Neural progenitor cell (in vitro differentiated cells): ENCODE measurements around the gene PDE1C. TPM values are rescaled to one million over a fixed set of nuclear protein-coding genes. Genes with fewer than 3 reads are reported as not detected.

Experiments
- DNase-seq: peaks from one replicate; pipeline ENCODE4 v3.0.0-alpha.2; 2016; ENCODE audit warnings: low spot score
- H2AFZ ChIP-seq: fragments of 200-600 bp; sonication (generic); replicated peaks from 2 replicates; pipeline ENCODE4 v1.6.1; 2016; ENCODE audit warnings: antibody characterized with exemption
- H3F3A ChIP-seq: fragments of 200-600 bp; sonication (generic); 2 replicates; pipeline ENCODE4 v1.6.1; 2016; ENCODE audit warnings: antibody characterized with exemption, low read depth
- H3K27ac ChIP-seq: fragments of 200-600 bp; sonication (generic); 2 replicates; pipeline ENCODE4 v1.5.1; 2016; ENCODE audit warnings: mild to moderate bottlenecking
- H3K27me3 ChIP-seq: fragments of 200-600 bp; sonication (generic); 2 replicates; pipeline ENCODE4 v1.6.1; 2016; ENCODE audit warnings: mild to moderate bottlenecking, moderate library complexity
- H3K36me3 ChIP-seq: fragments of 200-600 bp; sonication (generic); 2 replicates; pipeline ENCODE4 v1.5.1; 2016
- H3K4me1 ChIP-seq: fragments of 200-600 bp; sonication (generic); 2 replicates; pipeline ENCODE4 v1.6.1; 2016; ENCODE audit warnings: mixed run types
- H3K4me2 ChIP-seq: fragments of 200-600 bp; sonication (generic); 2 replicates; pipeline ENCODE4 v1.6.1; 2016
- H3K4me3 ChIP-seq: fragments of 200-600 bp; sonication (generic); 2 replicates; pipeline ENCODE4 v1.5.1; 2016
- H3K79me2 ChIP-seq: fragments of 200-600 bp; sonication (generic); 2 replicates; pipeline ENCODE4 v1.6.1; 2016; ENCODE audit warnings: low read depth
- H3K9ac ChIP-seq: fragments of 200-600 bp; sonication (generic); 2 replicates; pipeline ENCODE4 v1.6.1; 2016
- H3K9me3 ChIP-seq: fragments of 200-600 bp; sonication (generic); 2 replicates; pipeline ENCODE4 v1.5.1; 2016; ENCODE audit warnings: low read depth
- H4K20me1 ChIP-seq: fragments of 200-600 bp; sonication (generic); 2 replicates; pipeline ENCODE4 v1.6.1; 2016; ENCODE audit warnings: low read depth
- H3K27ac Mint-ChIP-seq: 3 replicates; pipeline ENCODE4 v1.8.0; 2021; ENCODE audit warnings: mixed read lengths
- H3K27me3 Mint-ChIP-seq: 2 replicates; pipeline ENCODE4 v1.8.0; 2022; ENCODE audit warnings: low read depth, mild to moderate bottlenecking, inconsistent platforms, moderate library complexity, mixed read lengths; ENCODE audit not compliant: insufficient read depth
- H3K36me3 Mint-ChIP-seq: 3 replicates; pipeline ENCODE4 v1.8.0; 2021; ENCODE audit warnings: mixed read lengths
- H3K4me1 Mint-ChIP-seq: 3 replicates; pipeline ENCODE4 v1.8.0; 2021; ENCODE audit warnings: mixed read lengths
- H3K4me3 Mint-ChIP-seq: 3 replicates; pipeline ENCODE4 v1.8.0; 2021; ENCODE audit warnings: mild to moderate bottlenecking, moderate library complexity, mixed read lengths
- H3K9me3 Mint-ChIP-seq: 3 replicates; pipeline ENCODE4 v1.8.0; 2020; ENCODE audit warnings: mixed read lengths
- CTCF ChIP-seq: fragments of 200-600 bp; sonication (generic); IDR thresholded peaks from 2 replicates; pipeline ENCODE4 v1.5.1; 2017; ENCODE audit warnings: antibody characterized with exemption, mild to moderate bottlenecking
- EZH2 ChIP-seq: fragments of 200-600 bp; sonication (generic); IDR thresholded peaks from 2 replicates; pipeline ENCODE4 v1.6.1; 2017; ENCODE audit warnings: antibody characterized with exemption, mild to moderate bottlenecking, moderate library complexity
- EZH2phosphoT487 ChIP-seq: fragments of 200-600 bp; sonication (generic); IDR thresholded peaks from 2 replicates; pipeline ENCODE4 v1.6.1; 2017; ENCODE audit warnings: antibody characterized with exemption
- total RNA-seq: library from RNA; depleted of rRNA; stranded (reverse); fragments of >200 nt; gene quantifications from 2 replicates; pipeline ENCODE4 v1.2.3, GENCODE V29; 2015; ENCODE audit warnings: low replicate concordance

The PDE1C gene
- total RNA-seq, 1 donor from 2014 or later: 0.54 TPM

GRCh38 chr7:32066441-32066840, 3.8 kb downstream of the PDE1C start:
- Histone ChIP-seq H3K27me3 (peaks cover 83% of the 10 kb centered on the region), H3F3A (no peaks in the 10 kb centered on the region), H3K79me2 (no peaks in the 10 kb centered on the region), H3K9ac (no peak overlapping the region), H3K4me1 (no peaks in the 10 kb centered on the region), H4K20me1 (no peaks in the 10 kb centered on the region), H3K36me3 (no peaks in the 10 kb centered on the region), H3K4me2 (no peak overlapping the region), H3K27ac (no peak overlapping the region), H3K9me3 (no peaks in the 10 kb centered on the region), H2AFZ (no peak overlapping the region), H3K4me3 (no peak overlapping the region)
- Mint-ChIP-seq H3K9me3 (no peaks in the 10 kb centered on the region), H3K4me1 (peaks cover 16% of the 10 kb centered on the region), H3K27me3 (peaks cover 21% of the 10 kb centered on the region), H3K36me3 (no peaks in the 10 kb centered on the region), H3K4me3 (no peak overlapping the region), H3K27ac (no peak overlapping the region)
- no peak for DNase-seq
- TF ChIP-seq CTCF: no peak
- TF ChIP-seq EZH2: no peak
- TF ChIP-seq EZH2phosphoT487: no peak

- TF ChIP-seq EZH2: no peak
- TF ChIP-seq EZH2phosphoT487: no peak
- TF ChIP-seq CTCF: no peak
- Mint-ChIP-seq H3K27me3 (peaks cover 8% of the 10 kb centered on the region), H3K4me1 (peaks cover 26% of the 10 kb centered on the region), H3K4me3 (no peak overlapping the region), H3K36me3 (no peaks in the 10 kb centered on the region), H3K9me3 (no peaks in the 10 kb centered on the region), H3K27ac (no peak overlapping the region)
- Histone ChIP-seq H3K9ac (no peak overlapping the region), H3K79me2 (no peaks in the 10 kb centered on the region), H3F3A (no peaks in the 10 kb centered on the region), H3K4me2 (no peak overlapping the region), H3K4me1 (peaks cover 5% of the 10 kb centered on the region), H3K9me3 (no peaks in the 10 kb centered on the region), H4K20me1 (no peaks in the 10 kb centered on the region), H3K36me3 (no peaks in the 10 kb centered on the region), H3K27ac (no peak overlapping the region), H2AFZ (no peak overlapping the region), H3K4me3 (no peak overlapping the region), H3K27me3 (peaks cover 54% of the 10 kb centered on the region)
- DNase-seq: no peak
Observed at GRCh38 chr7:32063614-32064013, 6.6 kb downstream of the PDE1C start.

- Mint-ChIP-seq H3K4me3 (no peak overlapping the region), H3K4me1 (peaks cover 24% of the 10 kb centered on the region), H3K36me3 (no peaks in the 10 kb centered on the region), H3K9me3 (no peaks in the 10 kb centered on the region), H3K27me3 (peaks cover 5% of the 10 kb centered on the region), H3K27ac (no peak overlapping the region)
- Histone ChIP-seq H3K9me3 (no peaks in the 10 kb centered on the region), H3K36me3 (no peaks in the 10 kb centered on the region), H2AFZ (no peak overlapping the region), H3K27ac (no peak overlapping the region), H3K27me3 (peaks cover 43% of the 10 kb centered on the region), H4K20me1 (no peaks in the 10 kb centered on the region), H3K79me2 (no peaks in the 10 kb centered on the region), H3K4me3 (no peak overlapping the region), H3K9ac (no peak overlapping the region), H3K4me2 (no peak overlapping the region), H3K4me1 (peaks cover 5% of the 10 kb centered on the region), H3F3A (no peaks in the 10 kb centered on the region)
- peak; percentile 75 for TF ChIP-seq CTCF
- no peak for TF ChIP-seq EZH2
- DNase-seq: peak; percentile 68
Observed at GRCh38 chr7:32062150-32062549, 8.1 kb downstream of the PDE1C start.
